DOHH2 (cell line): Measurements from ENCODE around the gene KPNB1.

ENCODE experiments used
- EZH2phosphoT487 ChIP-seq: fragments of 200-600 bp; sonication (generic); IDR thresholded peaks from 2 replicates; pipeline ENCODE4 v1.6.1; 2017; ENCODE audit warnings: borderline replicate concordance, mild to moderate bottlenecking, antibody characterized with exemption, low read length, moderate library complexity, mixed read lengths
- TF ChIP-seq, protein P1 (sequence below): fragments of 200-600 bp; sonication (generic); IDR thresholded peaks from one replicate; pipeline ENCODE4 v1.5.1; 2014; ENCODE audit warnings: antibody characterized with exemption, mild to moderate bottlenecking, low read depth, low read length; ENCODE audit not compliant: poor library complexity, severe bottlenecking

DNA sequence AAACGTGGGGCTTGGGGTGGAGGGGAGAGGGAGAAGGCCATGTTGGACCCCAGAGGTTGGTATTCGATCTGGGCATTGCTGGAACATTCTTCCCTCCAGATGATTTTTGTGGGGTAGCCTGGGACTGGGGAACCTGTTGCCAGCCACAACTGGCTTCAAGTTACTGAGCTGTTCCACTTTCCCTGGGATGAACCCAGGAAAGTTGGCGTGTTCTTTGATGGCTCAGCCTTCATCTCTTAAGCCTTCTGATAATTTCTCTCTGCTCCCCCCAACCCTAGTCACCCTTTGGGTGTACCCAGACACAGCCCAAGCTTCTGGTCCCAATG lies 85.4 kb downstream of the KPNB1 start:
- TF ChIP-seq, protein P1, sequence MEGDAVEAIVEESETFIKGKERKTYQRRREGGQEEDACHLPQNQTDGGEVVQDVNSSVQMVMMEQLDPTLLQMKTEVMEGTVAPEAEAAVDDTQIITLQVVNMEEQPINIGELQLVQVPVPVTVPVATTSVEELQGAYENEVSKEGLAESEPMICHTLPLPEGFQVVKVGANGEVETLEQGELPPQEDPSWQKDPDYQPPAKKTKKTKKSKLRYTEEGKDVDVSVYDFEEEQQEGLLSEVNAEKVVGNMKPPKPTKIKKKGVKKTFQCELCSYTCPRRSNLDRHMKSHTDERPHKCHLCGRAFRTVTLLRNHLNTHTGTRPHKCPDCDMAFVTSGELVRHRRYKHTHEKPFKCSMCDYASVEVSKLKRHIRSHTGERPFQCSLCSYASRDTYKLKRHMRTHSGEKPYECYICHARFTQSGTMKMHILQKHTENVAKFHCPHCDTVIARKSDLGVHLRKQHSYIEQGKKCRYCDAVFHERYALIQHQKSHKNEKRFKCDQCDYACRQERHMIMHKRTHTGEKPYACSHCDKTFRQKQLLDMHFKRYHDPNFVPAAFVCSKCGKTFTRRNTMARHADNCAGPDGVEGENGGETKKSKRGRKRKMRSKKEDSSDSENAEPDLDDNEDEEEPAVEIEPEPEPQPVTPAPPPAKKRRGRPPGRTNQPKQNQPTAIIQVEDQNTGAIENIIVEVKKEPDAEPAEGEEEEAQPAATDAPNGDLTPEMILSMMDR = no peak
- no peak for TF ChIP-seq EZH2phosphoT487
